ENCODE results near the gene RRP1.

RRP1 gene

GRCh38 chr21:43846430-43846829 lies 57.1 kb downstream of the RRP1 start:
- no peak for DNase-seq

GRCh38 chr21:43847301-43847700 lies 57.9 kb downstream of the RRP1 start:
- no peak for DNase-seq

GRCh38 chr21:43848771-43849170 lies 59.4 kb downstream of the RRP1 start:
- no peak for DNase-seq

GRCh38 chr21:43849532-43850299 lies 60.3 kb downstream of the RRP1 start:
- no peak for DNase-seq

GRCh38 chr21:43850728-43851295 lies 61.4 kb downstream of the RRP1 start:
- DNase-seq, result peak; percentile 49 to 63

- no peak for DNase-seq
Observed at GRCh38 chr21:43851593-43851992, 62.2 kb downstream of the RRP1 start.

- DNase-seq, result no peak
Observed at GRCh38 chr21:43853851-43854772, 64.7 kb downstream of the RRP1 start.

Measured in inflammatory macrophage treated with lipopolysaccharide for 1 hour (primary cell).